Stimulated activated CD8-positive, alpha-beta memory T cell treated with anti-CD3 and anti-CD28 coated beads, Interleukin-15, amount 100 ng/mL, for 48 hours (primary cell): ENCODE results near the gene RBM47.

Experiments used
- DNase-seq, 2 donors: peaks; one replicate each; pipeline ENCODE4 v3.0.0-alpha.2; 2020; ENCODE audit warnings: low read depth in 2 of 2

The RBM47 gene

DNA sequence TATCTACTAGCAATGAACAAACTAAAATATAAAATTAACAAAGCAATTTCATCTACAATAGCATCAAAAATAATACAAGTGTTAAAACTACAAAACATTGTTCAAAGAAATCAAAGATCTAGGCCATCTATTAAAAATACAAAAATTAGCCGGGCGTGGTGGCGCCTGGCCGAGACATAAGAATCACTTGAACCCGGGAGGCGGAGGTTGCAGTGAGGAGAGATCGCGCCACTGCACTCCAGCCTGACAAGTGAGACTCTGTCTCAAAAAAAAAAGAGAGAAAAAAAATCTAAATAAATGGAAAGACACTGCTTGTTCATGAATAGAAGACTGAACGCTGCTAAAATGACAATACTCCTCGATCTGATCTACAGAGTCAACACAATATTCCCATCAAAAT lies 139.2 kb downstream of the RBM47 start:
- DNase-seq, result no peak

DNA sequence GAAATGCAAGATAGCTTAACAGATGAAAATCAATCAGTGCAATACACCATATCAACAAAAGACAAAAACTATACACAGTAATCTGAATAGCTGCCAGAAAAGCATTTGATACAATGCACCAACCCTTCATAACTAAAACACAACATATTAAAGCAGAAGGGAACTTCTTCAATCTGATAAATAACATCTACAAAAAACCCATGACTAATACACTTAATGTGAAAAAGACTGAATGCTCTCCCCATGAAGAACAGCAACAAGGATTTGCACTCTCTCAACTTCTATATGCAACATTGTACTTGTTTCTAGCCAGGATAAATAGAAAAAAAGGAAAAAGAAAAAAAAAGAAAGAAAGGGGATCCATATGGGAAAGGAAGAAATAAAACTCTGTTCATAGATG lies 139.7 kb downstream of the RBM47 start:
- no peak for DNase-seq

DNA sequence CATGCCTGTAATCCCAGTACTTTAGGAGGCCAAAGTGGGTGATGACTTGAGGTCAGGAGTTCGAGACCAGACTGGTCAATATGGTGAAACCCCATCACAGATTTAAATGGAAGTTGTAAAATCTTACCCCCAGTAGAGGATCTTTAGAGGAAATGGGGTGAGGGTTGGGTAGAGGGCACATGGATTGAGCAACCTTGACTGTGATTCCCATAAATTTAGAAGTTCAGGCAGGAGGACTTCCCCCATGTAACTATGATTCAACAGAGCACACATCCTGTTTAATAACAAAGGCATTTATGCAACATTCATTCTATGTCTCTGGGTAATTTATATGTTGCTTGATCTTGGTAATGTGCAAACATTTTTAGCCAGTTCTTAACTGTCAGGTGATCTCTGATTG lies 143.1 kb downstream of the RBM47 start:
- DNase-seq, result no peak

DNA sequence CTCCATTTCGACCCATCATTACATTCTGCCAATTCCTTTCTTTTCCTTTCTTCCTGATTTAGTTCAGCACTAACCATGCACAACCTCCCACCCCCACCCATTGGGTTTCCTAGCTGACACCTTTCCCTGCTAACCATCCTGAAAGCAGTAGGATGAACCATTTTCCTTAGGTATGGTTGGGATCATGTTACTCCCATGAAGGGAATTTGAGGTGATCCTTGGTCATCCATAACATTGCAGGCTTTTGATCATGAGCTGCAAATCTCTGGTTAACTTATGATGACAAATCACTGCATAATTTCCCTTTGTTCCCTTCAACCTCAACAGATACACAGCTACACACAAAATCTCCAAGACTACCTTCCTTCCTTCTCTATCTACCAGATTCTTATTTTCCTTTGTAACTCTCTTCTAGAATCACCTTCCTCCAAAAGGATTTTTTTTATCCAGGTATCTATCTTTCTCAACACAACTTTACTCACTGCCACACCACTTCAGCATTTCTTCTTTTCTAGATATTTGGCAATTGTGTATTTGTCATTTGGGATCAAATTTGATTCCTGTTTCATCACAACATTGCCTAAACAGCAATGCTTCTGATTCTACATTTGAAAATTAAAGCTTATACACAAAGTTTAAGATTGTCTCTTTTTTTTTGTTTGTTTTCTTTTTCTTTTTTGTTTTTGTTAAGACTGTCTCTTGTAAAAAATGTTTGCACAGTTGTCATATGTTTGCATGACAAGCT lies 145.1 kb downstream of the RBM47 start:
- DNase-seq, result no peak

DNA sequence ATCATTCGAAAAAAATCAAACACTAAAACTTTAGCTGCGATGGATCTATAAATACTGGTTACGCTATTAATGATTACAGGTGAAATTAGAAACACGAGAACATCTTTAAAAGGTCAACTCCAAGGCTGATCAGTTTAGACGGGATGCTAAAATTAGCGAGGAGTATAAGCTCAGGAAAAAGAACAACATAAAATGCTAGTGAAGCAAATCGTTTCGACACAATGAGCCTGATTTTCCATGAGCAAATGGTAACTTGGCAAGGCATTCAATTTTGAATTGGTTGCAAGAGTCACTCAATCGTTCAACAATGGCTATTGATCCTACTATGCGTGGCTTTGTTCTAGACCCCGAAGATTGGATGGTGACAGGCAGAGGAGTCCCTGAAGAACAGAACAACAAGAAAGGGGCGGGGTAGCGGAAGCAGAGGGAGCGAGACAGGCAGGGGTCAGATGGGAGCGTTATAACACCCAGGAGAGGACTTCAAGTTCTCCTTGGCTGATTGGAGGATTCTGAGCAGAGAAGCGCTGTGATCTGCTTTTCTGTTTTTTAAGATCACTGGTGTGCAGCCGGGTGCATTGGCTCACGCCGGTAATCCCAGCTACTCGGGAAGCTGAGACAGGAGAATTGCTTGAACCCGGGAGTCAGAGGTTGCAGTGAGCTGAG lies 146.5 kb downstream of the RBM47 start:
- no peak for DNase-seq

DNA sequence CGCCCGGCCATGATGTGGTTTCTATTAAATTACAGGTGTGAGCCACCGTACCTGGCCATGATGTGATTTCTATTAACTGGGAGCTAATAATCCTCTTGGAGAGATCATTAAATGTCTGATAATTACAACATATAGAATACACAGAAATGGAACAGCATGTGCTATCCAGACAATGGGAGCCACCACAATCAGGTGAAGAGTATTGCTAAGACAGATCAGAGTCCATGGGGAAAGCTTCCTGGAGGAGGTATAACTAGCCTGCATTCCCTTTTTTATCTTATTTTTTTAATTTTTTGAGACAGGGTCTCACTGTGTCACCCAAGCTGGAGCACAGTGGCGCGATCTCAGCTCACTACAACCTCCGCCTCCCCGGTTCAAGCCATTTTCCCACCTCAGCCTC lies 147.7 kb downstream of the RBM47 start:
- DNase-seq, result no peak

DNA sequence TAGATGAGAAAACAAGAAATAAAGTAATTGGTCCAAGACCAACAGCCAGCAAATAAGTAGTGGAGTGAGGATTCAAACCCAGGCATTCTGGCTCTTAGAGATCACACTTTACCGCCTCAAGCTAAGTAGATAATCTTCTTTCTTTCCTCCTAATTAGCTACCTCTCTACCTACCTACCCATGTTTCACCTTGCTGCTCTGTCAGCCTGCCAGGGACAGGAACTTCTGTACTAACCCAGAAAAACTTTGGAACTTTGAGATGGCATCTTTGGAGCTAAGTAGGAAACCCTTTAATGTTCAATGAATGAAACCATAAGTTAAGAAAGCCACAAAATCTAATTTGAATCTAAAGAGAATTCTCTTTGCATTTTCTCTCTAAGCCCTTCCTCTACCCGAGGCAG lies 149.4 kb downstream of the RBM47 start:
- DNase-seq, result no peak

DNA sequence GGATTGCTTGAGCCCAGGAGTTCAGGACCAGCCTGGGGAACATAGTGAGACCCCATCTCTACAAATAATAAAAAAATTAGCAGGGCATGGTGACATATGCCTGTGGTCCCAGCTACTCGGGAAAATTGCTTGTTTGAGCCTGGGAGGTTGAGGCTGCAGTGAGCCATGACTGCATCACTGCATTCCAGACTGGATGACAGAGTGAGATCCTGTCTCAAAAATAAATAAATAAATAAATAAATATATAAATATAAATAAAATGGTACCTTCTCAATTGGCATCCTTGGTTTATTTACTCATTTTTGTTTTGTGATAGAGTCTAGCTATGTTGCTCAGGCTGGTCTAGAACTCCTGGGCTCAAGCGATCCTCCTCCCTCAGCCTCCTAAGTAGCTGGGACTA lies 150.3 kb downstream of the RBM47 start:
- DNase-seq, result no peak

DNA sequence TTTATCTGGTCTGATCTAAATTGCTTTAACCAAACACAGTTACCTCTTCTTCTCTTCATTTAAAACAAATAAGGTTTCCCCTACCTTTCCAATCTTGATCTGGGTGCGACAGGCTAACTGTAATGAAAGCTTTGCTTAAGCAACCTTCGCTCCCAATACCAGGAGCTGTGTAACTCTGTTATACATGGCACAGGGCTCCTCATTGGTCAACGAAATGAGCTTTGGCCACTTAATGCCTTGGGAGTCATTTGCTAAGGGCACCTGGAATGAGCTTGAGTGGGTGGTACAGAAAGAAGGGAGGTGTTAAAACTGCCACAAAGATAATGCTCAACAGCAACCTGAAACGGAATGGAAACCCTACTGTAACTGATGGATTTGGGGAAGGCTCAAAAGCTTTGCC lies 154.1 kb downstream of the RBM47 start:
- DNase-seq, result no peak

DNA sequence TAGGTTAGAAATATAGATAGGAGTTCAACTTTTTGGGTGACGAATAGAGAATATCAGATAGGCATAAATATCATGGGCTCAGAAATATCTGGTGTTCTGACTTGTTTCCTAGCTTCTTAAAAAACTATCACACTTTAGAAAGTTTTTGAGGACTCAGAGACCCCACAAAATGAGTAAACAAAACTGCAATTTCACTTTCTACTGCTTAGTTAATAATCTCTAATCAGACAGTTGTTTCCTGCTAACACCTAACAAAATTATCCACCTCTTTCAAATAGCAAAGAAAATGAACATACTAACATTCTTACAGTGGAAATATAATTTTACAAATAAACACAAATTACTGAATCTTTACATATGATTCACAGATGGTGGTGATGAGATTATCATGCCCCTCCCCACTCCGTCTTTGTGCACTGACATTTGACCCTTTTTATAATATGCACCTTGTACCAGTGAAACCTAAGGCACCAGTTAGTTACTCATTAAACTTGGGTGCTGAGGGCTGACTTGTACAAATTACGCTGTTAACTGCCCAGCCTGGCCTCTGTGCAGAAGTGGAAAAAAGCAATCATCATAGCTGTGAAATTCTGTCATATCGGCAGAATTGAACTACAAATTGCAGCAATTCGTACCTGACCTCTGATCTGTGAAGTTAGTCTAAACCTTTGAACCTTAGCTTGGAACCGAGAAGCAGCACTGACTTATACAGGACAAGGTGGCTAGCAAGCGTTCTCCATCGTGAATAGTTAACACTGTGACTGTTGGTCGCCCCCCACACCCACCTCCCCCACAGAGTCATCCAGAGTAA lies 155.9 kb downstream of the RBM47 start:
- no peak for DNase-seq

DNA sequence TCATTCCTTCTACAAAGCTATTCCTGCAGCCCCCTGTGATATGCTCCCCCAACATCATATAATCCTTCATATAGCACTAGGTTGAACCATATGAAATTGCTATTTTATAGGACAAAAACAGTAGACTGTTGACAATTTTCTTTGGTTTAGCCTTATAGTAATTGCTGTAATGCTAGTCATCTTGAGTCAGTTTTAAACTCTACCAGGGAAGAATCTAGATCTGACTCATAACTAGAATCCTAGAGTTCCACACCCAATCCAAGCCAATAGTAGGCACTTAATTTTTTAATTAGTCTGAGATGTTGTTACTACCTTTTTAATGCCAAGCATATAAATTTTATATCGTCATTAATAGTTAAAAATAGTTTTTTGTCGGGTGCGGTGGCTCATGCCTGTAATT lies 157.7 kb downstream of the RBM47 start:
- DNase-seq, result no peak

DNA sequence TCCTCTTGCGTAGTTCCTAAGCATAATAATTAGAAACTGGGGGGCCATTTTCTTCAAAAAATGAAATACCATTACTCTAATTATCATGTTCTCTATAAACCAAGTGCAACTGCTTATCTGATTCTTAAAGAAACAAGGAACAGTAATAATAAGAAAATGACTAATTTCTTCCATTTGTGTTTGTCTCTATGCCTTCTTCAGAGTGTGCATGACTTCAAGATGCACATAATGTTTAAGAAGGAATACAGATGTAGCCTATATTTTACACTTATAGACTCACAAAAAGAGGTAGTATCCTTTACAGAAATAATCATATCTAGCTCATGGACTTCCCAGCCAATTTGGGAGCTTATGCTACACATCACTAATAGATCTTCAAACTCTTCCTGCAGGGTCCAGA lies 162.9 kb downstream of the RBM47 start:
- DNase-seq, result no peak

DNA sequence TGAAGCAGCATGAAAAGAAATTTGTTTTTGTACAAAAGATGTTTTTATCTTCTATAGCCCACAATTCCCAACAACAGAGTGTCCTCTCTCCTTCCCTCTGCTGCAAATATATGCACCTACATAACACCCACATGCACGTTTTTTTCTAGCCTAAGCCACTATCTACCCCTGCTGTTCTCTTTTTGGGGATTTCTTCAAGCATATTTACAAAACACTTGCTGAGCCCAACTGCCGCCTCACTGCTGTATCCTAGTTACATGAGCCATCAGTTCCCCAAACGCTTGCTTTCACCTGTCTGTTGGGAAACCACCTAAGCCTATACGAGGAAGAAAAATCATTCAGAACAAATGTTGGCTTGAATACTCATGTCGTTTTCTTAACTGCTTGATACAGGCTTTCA lies 167.3 kb downstream of the RBM47 start:
- DNase-seq, result no peak

DNA sequence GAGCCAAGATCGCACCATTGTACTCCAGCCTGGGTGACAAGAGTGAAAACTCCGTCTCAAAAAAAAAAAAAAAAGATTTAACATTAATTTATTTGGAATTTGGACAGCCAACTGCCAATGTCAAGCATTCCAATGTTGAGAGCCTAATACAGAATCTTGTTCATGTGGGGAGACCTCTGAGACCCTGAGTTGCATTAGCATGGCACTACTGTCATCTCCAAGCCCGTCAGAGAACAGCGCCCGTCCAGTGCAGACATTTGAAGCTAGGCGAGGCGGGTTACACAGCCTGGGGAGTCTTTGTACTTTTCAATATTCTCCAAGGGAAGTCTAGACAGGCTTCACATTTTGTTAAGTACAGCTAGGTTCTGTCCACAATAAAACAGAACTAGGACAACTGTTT lies 167.8 kb downstream of the RBM47 start:
- no peak for DNase-seq

DNA sequence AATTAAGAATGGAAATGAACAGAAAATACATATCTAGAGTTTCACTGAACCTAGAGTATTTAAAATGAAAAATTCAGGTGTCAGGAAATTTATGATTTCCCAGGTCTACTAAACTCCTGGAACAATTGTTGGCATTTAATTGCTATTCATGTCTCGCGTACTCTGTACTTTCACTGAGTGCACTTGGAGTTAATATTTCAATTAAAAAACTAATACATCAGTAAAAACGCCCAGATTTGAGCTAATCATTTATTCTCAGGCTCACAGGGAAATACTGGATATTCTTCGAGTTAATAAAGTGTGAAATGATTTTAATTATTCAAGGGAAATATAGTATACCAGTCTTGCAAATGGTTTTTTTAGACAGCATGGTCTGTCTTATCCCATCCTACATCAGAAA lies 168.6 kb downstream of the RBM47 start:
- DNase-seq, result no peak

DNA sequence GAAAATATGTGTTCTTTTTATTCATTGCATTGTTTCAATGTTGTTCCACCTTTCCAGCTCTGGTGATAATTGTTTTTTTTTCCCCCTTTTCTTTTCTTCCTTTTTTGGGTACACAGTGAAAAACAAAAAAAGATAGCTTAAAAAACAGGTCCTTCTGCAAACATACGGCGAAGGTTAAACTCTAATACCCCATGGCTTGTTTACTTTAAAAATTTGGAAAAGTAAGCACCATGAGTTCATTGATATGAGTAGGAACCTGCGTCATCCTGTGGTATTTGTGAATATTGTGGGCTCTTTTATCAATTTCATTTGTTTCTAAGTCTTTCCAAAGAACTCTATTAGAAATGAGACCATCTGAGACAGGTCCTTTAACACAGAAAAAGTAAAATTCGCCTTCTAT lies 171.0 kb downstream of the RBM47 start:
- no peak for DNase-seq

DNA sequence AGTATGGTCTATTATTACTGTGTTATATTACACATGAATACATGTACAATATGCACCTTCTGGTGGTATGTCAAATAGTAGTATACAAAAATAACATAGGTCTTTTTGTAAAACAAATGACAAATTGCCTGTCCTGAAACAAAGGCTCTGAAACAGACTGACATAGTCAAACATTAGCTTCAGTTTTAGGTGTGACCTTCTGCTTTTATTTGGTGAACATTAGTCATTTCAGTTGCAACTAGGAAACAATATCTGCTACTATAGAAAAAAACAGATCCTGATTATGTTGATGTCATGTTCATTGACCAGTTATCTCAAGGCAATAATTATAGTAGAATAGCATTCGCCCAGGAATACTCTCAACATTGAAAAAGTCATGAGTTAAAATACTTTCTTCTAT lies 171.6 kb downstream of the RBM47 start:
- DNase-seq, result no peak

DNA sequence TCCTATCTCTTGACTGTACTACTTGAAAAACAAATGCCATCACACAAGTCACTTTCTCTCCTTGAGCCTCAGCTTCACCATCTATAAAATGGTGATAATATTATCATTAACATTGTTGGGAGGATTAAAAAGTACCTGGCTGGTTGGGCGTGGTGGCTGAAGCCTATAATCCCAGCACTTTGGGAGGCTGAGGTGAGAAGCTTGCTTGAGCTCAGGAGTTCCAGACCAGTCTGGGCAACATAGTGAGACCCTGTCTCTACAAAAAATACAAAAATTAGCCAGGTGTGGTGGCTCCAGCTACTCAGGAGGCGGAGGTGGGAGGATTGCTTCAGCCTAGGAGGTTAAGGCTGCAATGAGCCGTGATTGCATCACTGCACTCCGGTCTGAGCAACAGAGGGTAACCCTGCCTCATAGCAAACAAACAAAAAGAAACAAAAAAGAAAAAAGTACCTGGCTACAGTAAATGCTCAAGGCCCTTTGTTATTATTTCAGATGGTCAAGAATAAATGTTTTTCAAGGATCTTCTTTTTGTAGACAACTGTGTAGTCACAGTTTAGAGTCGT lies 174.2 kb downstream of the RBM47 start:
- DNase-seq, result no peak

DNA sequence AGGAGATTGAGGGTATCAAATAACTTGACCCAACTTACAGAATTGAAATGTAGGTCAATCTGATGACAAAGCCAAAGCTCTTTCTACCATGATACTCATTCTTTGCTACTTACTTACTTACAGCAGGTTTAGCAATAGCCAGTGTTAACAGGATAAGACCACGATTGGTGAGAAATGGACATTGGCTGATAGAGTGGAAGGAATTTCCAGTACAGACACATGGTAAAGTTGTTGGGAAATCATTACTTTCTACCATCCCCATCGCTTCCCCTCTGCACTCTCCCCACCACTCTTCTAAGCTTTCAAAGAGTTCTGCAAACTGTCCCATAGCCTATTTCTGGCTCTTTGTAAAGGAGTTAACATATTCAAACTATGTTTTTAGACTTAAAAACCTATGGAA lies 174.8 kb downstream of the RBM47 start:
- no peak for DNase-seq

DNA sequence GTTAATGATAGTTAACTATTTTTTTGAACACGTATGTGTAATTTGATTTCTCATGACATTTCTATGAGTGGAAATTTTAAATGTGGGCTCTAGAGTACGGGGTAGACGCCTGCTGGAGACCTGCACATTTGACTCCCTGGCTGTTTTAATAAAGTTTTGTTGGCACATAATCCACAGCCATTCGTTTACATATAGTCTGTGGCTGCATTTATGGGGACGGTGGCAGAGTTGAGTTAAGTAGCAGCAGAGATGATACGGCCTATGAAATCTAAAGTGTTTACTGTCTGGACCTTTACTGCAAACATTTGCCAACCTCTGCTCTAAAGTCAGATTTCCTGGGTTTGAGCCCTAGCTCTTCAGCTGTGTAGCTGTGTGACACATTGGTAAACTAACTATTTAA lies 175.8 kb downstream of the RBM47 start:
- no peak for DNase-seq

DNA sequence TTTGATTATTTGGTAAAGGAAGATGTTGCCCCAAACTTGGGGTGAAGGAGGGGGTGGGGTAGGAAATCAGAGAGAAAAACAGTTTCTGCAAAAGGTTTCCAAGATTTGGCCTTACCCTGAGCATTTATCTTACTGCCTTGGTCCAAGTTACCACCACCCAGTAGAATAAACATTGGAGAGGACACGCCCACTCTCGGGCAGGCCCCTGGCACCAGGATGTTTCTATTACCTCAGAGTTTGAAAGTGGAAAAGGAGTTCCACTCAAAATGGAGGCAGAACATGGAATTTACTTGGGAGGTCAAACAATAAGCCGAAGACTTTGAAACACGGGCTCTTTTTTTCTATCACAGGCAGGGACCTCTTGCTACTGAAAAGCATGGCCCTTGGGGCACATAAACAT lies 180.8 kb downstream of the RBM47 start:
- no peak for DNase-seq

DNA sequence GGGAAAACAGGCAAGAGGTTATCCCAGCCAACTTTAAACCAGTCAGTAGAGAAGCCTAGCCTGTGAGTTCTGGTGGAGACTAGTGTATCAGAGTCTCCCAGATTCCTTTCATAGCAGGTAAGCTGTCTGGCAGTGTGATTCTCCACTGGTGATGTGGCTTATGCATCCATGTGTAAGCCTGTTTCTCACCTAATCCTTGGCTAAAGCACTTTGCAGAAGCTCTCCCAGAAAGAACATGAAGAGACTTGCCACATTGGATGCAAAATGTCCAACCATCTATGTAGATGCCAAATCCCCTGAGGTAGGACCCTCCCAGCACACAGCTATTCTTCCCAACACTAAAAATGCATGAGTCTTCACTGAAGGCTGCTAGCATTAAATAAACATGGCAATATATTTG lies 182.8 kb downstream of the RBM47 start:
- no peak for DNase-seq
